Astrocyte of the spinal cord (primary cell): Measurements from ENCODE around the gene SNX25.

Experiments
- DNase-seq: peaks from one replicate; pipeline ENCODE4 v3.0.0; 2011; ENCODE audit warnings: low read depth, low spot score
- H3K4me3 ChIP-seq: 2 replicates; pipeline ENCODE4 v1.5.1; 2011; ENCODE audit warnings: low read depth, mild to moderate bottlenecking, low read length, moderate library complexity
- in situ Hi-C: cut with HindIII; loops from 2 replicates; pipeline ENCODE4 v1.10.0; 2017; ENCODE audit warnings: low sequenced_read_pairs
- TF ChIP-seq, protein P1 (sequence below): IDR thresholded peaks from 2 replicates; pipeline ENCODE4 v1.5.1; 2012; ENCODE audit warnings: low read depth, mild to moderate bottlenecking, low read length, inconsistent platforms

Gene SNX25

DNA sequence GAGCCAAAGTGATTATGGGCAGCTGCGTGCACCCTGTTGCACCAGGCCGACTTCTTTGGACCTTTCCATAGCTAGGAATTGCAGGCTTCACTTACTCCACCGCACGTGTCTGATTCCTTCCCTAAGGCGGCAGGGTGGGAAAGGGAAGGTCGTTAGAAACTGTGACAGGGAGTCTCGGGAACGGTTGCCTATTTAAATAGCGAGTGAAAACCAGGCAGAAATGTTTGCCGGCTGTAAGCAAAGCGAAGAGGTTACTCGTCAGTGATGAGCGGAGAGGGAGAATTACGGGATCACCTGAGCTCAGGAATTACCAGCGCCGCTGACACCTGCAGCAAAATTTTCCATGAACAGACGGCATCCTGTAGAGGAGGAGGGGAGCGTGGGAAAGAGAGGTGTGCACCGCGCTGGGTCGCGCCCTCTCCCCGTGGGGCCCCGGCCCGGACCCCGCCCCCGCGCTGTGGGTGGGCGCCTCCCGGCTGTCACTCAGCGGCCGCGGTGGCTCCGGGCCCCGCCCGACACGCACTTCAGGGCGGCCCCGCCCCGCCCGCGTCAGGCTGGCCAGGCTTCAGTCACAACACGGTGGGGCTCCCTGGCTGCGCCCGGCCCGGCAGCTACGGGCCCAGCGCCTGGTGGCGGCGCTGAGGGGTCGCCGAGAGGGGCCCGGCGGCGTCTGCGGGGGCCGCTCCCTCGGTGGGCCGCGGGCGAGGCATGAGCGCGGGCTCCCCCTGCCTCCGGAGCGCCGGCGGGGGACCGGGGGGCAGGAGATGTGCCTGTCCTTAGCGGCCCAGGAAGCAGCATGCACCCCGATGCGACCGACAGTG is at the start of gene SNX25:
Gene SNX25 (plus strand): TSS at position 568 of the 821 bp plus-strand sequence. CDS start 229 bp downstream, at position 797.
- TF ChIP-seq, protein P1, sequence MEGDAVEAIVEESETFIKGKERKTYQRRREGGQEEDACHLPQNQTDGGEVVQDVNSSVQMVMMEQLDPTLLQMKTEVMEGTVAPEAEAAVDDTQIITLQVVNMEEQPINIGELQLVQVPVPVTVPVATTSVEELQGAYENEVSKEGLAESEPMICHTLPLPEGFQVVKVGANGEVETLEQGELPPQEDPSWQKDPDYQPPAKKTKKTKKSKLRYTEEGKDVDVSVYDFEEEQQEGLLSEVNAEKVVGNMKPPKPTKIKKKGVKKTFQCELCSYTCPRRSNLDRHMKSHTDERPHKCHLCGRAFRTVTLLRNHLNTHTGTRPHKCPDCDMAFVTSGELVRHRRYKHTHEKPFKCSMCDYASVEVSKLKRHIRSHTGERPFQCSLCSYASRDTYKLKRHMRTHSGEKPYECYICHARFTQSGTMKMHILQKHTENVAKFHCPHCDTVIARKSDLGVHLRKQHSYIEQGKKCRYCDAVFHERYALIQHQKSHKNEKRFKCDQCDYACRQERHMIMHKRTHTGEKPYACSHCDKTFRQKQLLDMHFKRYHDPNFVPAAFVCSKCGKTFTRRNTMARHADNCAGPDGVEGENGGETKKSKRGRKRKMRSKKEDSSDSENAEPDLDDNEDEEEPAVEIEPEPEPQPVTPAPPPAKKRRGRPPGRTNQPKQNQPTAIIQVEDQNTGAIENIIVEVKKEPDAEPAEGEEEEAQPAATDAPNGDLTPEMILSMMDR: no peak
- in situ Hi-C loops: no loop called here
- DNase-seq: peak; percentile 73
- peak within 1 kb of the TSS; percentile 78 for H3K4me3 ChIP-seq

DNA sequence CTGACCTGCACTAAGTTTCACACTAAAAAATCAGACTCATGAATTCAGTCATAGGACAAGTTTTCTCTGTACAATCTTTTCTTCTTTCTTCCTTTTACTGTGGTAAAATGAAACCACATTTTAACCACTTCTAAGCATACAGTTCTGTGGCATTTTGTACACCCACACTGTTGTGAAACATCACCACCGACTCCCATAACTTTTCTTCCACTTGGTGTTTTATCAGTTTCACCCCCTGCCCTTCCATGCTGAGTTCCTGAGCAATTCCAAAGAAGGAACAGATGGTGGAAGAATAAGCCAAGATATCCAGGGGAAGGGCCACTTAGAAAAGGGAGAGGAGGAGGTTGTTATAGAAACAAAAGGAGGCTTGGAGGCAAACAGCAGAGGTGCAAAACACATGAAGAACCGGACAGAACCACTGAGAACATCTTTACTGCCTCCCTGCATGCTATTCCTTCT is 43.8 kb upstream of the SNX25 start:
- TF ChIP-seq, protein P1: no peak
- DNase-seq: peak; percentile 87
- no peak overlapping the region for H3K4me3 ChIP-seq
- in situ Hi-C loops: no loop called here

DNA sequence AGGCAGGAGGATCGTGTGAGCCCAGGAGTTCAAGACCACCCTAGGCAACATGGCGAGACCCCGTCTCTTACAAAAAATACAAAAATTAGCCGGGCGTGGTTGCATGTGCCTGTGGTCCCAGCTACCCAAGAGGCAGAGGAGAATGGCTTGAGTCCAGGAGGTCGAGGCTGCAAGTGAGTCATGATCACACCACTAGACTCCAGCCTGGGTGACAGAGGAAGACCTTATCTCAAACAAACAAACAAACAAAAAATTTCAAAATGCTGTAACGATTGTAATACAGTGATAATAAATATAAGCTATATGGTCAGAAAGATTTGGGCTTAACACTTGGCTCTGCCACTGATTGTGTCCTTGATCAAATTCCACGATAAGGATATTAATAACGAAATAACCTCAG is 42.2 kb upstream of the SNX25 start:
- TF ChIP-seq, protein P1: no peak
- DNase-seq: no peak
- H3K4me3 ChIP-seq: no peak overlapping the region
- in situ Hi-C loops: no loop called here

DNA sequence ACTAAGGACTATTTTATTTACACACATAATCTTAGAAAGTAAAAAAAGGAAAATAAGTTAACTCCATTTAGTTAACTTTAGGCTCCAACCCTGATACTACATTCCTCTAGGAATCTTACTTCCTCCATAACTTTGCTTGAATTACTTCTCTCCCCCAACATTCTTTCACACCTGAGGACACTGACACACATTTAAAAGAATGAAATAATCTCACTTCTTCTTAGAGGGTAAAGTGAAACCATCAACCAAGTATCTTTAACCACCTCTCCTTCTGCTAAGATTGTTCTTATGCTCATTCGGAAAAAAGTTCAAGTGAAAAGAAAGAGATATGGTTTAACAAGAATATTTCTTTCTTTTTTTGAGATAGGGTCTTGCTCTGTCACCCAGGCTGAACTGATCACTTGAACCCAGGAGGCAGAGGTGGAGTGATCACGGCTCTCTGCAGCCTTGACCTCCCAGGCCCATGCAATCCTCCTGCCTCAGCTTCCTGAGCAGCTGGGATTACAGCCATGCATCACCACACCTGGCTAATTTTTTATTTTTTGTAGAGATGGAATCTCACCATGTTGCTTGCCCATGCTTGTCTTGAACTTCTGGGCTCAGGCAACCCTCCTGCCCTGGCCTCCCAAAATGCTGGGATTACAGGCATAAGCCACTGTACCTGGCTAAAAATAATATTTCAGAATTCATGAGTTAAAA is 37.9 kb upstream of the SNX25 start:
- DNase-seq: no peak
- H3K4me3 ChIP-seq: no peak overlapping the region
- TF ChIP-seq, protein P1: no peak
- in situ Hi-C loops: no loop called here

DNA sequence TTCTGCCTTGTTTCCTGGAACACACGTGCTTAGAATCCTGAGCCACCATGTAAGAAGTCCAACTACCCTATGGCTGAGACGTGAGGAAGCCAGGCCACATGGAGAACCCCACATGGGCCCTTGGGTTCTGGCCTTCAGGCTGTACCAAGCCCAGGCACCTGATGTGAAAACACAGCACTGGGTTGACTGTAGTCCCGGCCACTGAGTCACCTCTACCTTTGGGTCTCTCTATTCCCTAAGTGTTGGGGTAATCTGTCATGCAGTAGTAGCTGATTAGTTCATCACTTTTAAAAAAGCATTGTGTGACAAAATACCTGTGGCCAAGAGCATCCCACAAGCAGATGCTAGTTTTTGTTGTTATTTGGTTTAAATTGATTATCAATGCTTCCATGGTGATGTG is 29.9 kb upstream of the SNX25 start:
- H3K4me3 ChIP-seq: no peak overlapping the region
- DNase-seq: no peak
- in situ Hi-C loops: no loop called here
- TF ChIP-seq, protein P1: no peak

DNA sequence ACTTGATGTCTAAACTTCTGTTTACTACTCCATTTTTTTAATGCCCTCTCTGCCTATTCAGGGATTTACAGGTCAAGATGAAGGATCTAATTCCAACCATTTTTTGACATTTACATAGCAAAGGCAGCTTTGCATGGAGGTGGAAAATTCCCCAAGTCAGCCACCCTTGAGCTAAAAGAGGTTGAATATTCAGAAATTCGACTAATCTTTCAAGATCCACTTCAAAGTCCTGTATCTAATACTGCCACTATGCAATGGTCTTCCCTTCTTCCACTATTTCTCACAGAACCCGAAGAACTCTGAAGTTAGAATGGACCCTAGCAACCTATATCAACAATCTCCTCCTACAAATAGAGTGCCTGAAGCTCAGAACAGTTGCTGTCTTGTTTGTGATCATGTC is 27.2 kb upstream of the SNX25 start:
- H3K4me3 ChIP-seq: no peak overlapping the region
- TF ChIP-seq, protein P1: no peak
- in situ Hi-C loops: no loop called here

More for the DNA sequence above, 27.2 kb upstream of the SNX25 start:
- no peak for DNase-seq
